Ishikawa (cell line): ENCODE results near the gene CRYBG2.

Experiments used
- EP300 ChIP-seq: IDR thresholded peaks from 2 replicates; pipeline ENCODE4 v1.6.1; 2012; ENCODE audit warnings: borderline replicate concordance
- RAD21 ChIP-seq: IDR thresholded peaks from 2 replicates; pipeline ENCODE4 v1.6.1; 2012; ENCODE audit warnings: low read depth
- TF ChIP-seq, protein P1 (sequence below): IDR thresholded peaks from 2 replicates; pipeline ENCODE4 v1.6.1; 2012; ENCODE audit warnings: low read depth, mild to moderate bottlenecking

DNA sequence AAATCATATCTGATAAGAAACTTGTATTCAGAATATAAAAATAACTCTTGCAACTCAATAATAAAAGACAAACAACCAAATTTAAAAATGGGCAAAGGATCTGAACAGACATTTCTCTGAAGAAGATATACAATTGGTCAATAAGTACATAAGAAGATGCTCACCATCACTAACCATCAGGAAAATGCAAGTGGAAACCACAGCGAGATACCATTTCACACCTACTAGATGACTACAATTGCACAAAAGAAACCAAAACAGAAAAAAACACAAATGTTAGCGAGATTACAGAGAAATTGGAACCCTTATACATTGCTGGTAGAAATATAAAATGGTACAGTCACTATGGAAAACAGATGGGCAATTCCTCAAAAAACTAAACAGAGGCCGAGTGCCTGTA lies 30.1 kb upstream of the CRYBG2 start:
- TF ChIP-seq, protein P1, sequence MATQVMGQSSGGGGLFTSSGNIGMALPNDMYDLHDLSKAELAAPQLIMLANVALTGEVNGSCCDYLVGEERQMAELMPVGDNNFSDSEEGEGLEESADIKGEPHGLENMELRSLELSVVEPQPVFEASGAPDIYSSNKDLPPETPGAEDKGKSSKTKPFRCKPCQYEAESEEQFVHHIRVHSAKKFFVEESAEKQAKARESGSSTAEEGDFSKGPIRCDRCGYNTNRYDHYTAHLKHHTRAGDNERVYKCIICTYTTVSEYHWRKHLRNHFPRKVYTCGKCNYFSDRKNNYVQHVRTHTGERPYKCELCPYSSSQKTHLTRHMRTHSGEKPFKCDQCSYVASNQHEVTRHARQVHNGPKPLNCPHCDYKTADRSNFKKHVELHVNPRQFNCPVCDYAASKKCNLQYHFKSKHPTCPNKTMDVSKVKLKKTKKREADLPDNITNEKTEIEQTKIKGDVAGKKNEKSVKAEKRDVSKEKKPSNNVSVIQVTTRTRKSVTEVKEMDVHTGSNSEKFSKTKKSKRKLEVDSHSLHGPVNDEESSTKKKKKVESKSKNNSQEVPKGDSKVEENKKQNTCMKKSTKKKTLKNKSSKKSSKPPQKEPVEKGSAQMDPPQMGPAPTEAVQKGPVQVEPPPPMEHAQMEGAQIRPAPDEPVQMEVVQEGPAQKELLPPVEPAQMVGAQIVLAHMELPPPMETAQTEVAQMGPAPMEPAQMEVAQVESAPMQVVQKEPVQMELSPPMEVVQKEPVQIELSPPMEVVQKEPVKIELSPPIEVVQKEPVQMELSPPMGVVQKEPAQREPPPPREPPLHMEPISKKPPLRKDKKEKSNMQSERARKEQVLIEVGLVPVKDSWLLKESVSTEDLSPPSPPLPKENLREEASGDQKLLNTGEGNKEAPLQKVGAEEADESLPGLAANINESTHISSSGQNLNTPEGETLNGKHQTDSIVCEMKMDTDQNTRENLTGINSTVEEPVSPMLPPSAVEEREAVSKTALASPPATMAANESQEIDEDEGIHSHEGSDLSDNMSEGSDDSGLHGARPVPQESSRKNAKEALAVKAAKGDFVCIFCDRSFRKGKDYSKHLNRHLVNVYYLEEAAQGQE, result no peak
- TF ChIP-seq EP300 (no peak), RAD21 (no peak)
